GM23338 (cell line): ENCODE results near the gene ITFG1. TPM values are rescaled to one million over a fixed set of nuclear protein-coding genes. Genes with fewer than 3 reads are reported as not detected.

Experiments
- ATAC-seq: fragments of 200-7000 bp; cut with Tn5 transposase; 3 replicates; pipeline ENCODE4 v1.9.1; 2020
- DNase-seq: peaks from one replicate; pipeline ENCODE4 v3.0.0-alpha.2; 2015; ENCODE audit warnings: low spot score
- H2AFZ ChIP-seq: fragments of 200-600 bp; sonication (generic); 2 replicates; pipeline ENCODE4 v1.8.0; 2016; ENCODE audit warnings: antibody characterized with exemption, mild to moderate bottlenecking, moderate library complexity
- H3F3A ChIP-seq: fragments of 200-600 bp; sonication (generic); replicated peaks from 2 replicates; pipeline ENCODE4 v1.8.0; 2017; ENCODE audit warnings: antibody characterized with exemption, mixed run types, low read depth
- H3K27ac ChIP-seq: fragments of 200-600 bp; sonication (generic); 2 replicates; pipeline ENCODE4 v1.6.1; 2016; ENCODE audit warnings: low read depth
- H3K27me3 ChIP-seq: fragments of 200-600 bp; sonication (generic); 2 replicates; pipeline ENCODE4 v1.8.0; 2016; ENCODE audit warnings: mild to moderate bottlenecking, mixed run types, moderate library complexity; ENCODE audit not compliant: insufficient read depth
- H3K36me3 ChIP-seq: fragments of 200-600 bp; sonication (generic); 2 replicates; pipeline ENCODE4 v1.8.0; 2016; ENCODE audit warnings: mild to moderate bottlenecking; ENCODE audit not compliant: insufficient read depth
- H3K4me1 ChIP-seq: fragments of 200-600 bp; sonication (generic); 2 replicates; pipeline ENCODE4 v1.8.0; 2016; ENCODE audit warnings: mild to moderate bottlenecking, moderate library complexity; ENCODE audit not compliant: insufficient read depth
- H3K4me2 ChIP-seq: fragments of 200-600 bp; sonication (generic); 2 replicates; pipeline ENCODE4 v1.7.1; 2017; ENCODE audit warnings: mixed run types
- H3K4me3 ChIP-seq: fragments of 200-600 bp; sonication (generic); 2 replicates; pipeline ENCODE4 v1.6.1; 2016; ENCODE audit warnings: mixed run types
- H3K79me2 ChIP-seq: fragments of 200-600 bp; sonication (generic); replicated peaks from 2 replicates; pipeline ENCODE4 v1.8.0; 2017; ENCODE audit warnings: mild to moderate bottlenecking; ENCODE audit not compliant: insufficient read depth
- H3K9me2 ChIP-seq: fragments of 200-600 bp; sonication (generic); 2 replicates; pipeline ENCODE4 v1.8.0; 2017; ENCODE audit not compliant: insufficient read depth
- H4K20me1 ChIP-seq: fragments of 200-600 bp; sonication (generic); replicated peaks from 2 replicates; pipeline ENCODE4 v1.8.0; 2017; ENCODE audit warnings: mild to moderate bottlenecking; ENCODE audit not compliant: insufficient read depth
- H3K27ac Mint-ChIP-seq: 2 replicates; pipeline ENCODE4 v1.8.0; 2020; ENCODE audit warnings: inconsistent platforms, mild to moderate bottlenecking, moderate library complexity, mixed read lengths
- H3K27me3 Mint-ChIP-seq: 3 replicates; pipeline ENCODE4 v1.8.0; 2022; ENCODE audit warnings: low read depth, mild to moderate bottlenecking, moderate library complexity, mixed read lengths, inconsistent platforms; ENCODE audit not compliant: insufficient read depth, poor library complexity
- H3K36me3 Mint-ChIP-seq: 3 replicates; pipeline ENCODE4 v1.8.0; 2021; ENCODE audit warnings: low read depth, mild to moderate bottlenecking, inconsistent platforms, moderate library complexity, mixed read lengths
- H3K4me1 Mint-ChIP-seq: 3 replicates; pipeline ENCODE4 v1.8.0; 2020; ENCODE audit warnings: mild to moderate bottlenecking, inconsistent platforms, mixed read lengths
- H3K4me3 Mint-ChIP-seq: 3 replicates; pipeline ENCODE4 v1.8.0; 2021; ENCODE audit warnings: moderate library complexity, mild to moderate bottlenecking, inconsistent platforms, mixed read lengths
- H3K9me3 Mint-ChIP-seq: 3 replicates; pipeline ENCODE4 v1.8.0; 2020; ENCODE audit warnings: moderate library complexity, mild to moderate bottlenecking, inconsistent platforms, mixed read lengths
- CREB1 ChIP-seq: fragments of 250-450 bp; sonication (Bioruptor Pico); IDR thresholded peaks from 2 replicates; pipeline ENCODE4 v1.5.0; 2020; ENCODE audit warnings: low read depth, mild to moderate bottlenecking, moderate library complexity
- CTCF ChIP-seq, 2 experiments: fragments of 200-600 bp in 1 of 2; sonication (generic) in 1 of 2; conservative IDR thresholded peaks; 2 replicates each; pipeline versions ENCODE4 v1.5.1 to v1.6.1; 2016 to 2017; ENCODE audit warnings: antibody characterized with exemption in 2 of 2, low read depth in 2 of 2, mild to moderate bottlenecking in 2 of 2, moderate library complexity in 1 of 2
- ETS1 ChIP-seq: IDR thresholded peaks from 2 replicates; pipeline ENCODE4 v1.6.1; 2016; ENCODE audit warnings: antibody characterized with exemption
- EZH2 ChIP-seq: fragments of 200-600 bp; sonication (generic); IDR thresholded peaks from one replicate; pipeline ENCODE4 v1.8.0; 2017; ENCODE audit warnings: antibody characterized with exemption, mild to moderate bottlenecking, low read depth; ENCODE audit not compliant: unreplicated experiment
- EZH2phosphoT487 ChIP-seq: fragments of 200-600 bp; sonication (generic); IDR thresholded peaks from one replicate; pipeline ENCODE4 v1.8.1; 2018; ENCODE audit warnings: antibody characterized with exemption; ENCODE audit not compliant: unreplicated experiment
- JUNB ChIP-seq: IDR thresholded peaks from one replicate; pipeline ENCODE4 v1.6.1; 2016; ENCODE audit warnings: antibody characterized with exemption; ENCODE audit not compliant: unreplicated experiment
- NANOG ChIP-seq: IDR thresholded peaks from 2 replicates; pipeline ENCODE4 v1.6.1; 2016; ENCODE audit warnings: antibody characterized with exemption, borderline replicate concordance
- POLR2AphosphoS5 ChIP-seq: IDR thresholded peaks from 2 replicates; pipeline ENCODE4 v1.6.1; 2016; ENCODE audit warnings: antibody characterized with exemption, low read depth
- REST ChIP-seq: IDR thresholded peaks from one replicate; pipeline ENCODE4 v1.6.1; 2018; ENCODE audit warnings: antibody characterized with exemption; ENCODE audit not compliant: unreplicated experiment
- STAT1 ChIP-seq: IDR thresholded peaks from one replicate; pipeline ENCODE4 v1.6.1; 2016; ENCODE audit warnings: antibody characterized with exemption; ENCODE audit not compliant: unreplicated experiment
- ZNF114 ChIP-seq: fragments of 250-450 bp; sonication (Bioruptor Pico); IDR thresholded peaks from 2 replicates; pipeline ENCODE4 v1.5.0; 2020; ENCODE audit warnings: mild to moderate bottlenecking, moderate library complexity
- ZNF331 ChIP-seq: fragments of 250-450 bp; sonication (Bioruptor Pico); IDR thresholded peaks from 2 replicates; pipeline ENCODE4 v1.5.0; 2020; ENCODE audit warnings: low read depth, mild to moderate bottlenecking, moderate library complexity
- ZNF462 ChIP-seq: fragments of 250-450 bp; sonication (Bioruptor Pico); IDR thresholded peaks from 2 replicates; pipeline ENCODE4 v1.5.0; 2020; ENCODE audit warnings: mild to moderate bottlenecking, moderate library complexity
- polyA plus RNA-seq: library from polyadenylated mRNA; unstranded; fragments of >200 nt; fragmentation: Nextera tagmentation; extraction: Ambion mirVana; gene quantifications from 2 replicates; pipeline ENCODE4 v1.2.1, GENCODE V29; 2016
- total RNA-seq: library from RNA; depleted of rRNA; stranded (reverse); fragments of >200 nt; shearing (Covaris generic); gene quantifications from 2 replicates; pipeline ENCODE4 v1.2.3, GENCODE V29; 2014

ITFG1 gene
- total and polyA plus RNA-seq, 2 experiments from 2014 or later, result 18.5 to 26.9 TPM

GRCh38 chr16:47477679-47478078, 16.8 kb upstream of the ITFG1 start:
- no peak overlapping the region for H3K27ac Mint-ChIP-seq
- no peaks in the 10 kb centered on the region for H3K9me3 Mint-ChIP-seq
- no peaks in the 10 kb centered on the region for H3K36me3 Mint-ChIP-seq

More at GRCh38 chr16:47477679-47478078, 16.8 kb upstream of the ITFG1 start:
- Histone ChIP-seq H3K27me3 (no peaks in the 10 kb centered on the region), H3K4me2 (no peak overlapping the region), H3K4me3 (no peak overlapping the region), H3K36me3 (no peaks in the 10 kb centered on the region), H3K27ac (no peak overlapping the region), H2AFZ (no peak overlapping the region), H4K20me1 (no peaks in the 10 kb centered on the region), H3K79me2 (peaks cover 14% of the 10 kb centered on the region; the same call in 1 of the 2 replicates), H3K9me2 (no peaks in the 10 kb centered on the region), H3K4me1 (no peaks in the 10 kb centered on the region), H3F3A (no peaks in the 10 kb centered on the region)
- no peak for TF ChIP-seq ZNF462 (CRISPR knock-in tag)
- no peak for TF ChIP-seq CTCF (conservative IDR thresholded peaks at IDR 0.05; ENCODE audit: low read depth in 2 of 2)
- TF ChIP-seq EZH2, result no peak
- no peak for TF ChIP-seq JUNB
- TF ChIP-seq POLR2AphosphoS5, result no peak
- TF ChIP-seq ETS1, result no peak
- no peak for TF ChIP-seq REST
- TF ChIP-seq STAT1, result no peak
- no peak for TF ChIP-seq ZNF114 (CRISPR knock-in tag)
- TF ChIP-seq ZNF331, result no peak
- TF ChIP-seq CREB1, result no peak
- TF ChIP-seq EZH2phosphoT487, result no peak
- TF ChIP-seq NANOG, result no peak
- peaks cover 2% of the 10 kb centered on the region for H3K27me3 Mint-ChIP-seq
- no peaks in the 10 kb centered on the region for H3K4me1 Mint-ChIP-seq
- no peak overlapping the region for H3K4me3 Mint-ChIP-seq
- ATAC-seq (no peak), DNase-seq (no peak)
